LoVo (cell line): ENCODE data around the gene IRX3.
"Not testable (repeated sequence)": the region's sequence is repeated elsewhere in the genome, so short reads cannot be mapped to it uniquely, and the experiment has no call there.

ENCODE experiments used
- DNase-seq: peaks from one replicate; pipeline ENCODE4 v3.0.0-alpha.2; 2016; ENCODE audit warnings: low spot score

Gene IRX3

DNA sequence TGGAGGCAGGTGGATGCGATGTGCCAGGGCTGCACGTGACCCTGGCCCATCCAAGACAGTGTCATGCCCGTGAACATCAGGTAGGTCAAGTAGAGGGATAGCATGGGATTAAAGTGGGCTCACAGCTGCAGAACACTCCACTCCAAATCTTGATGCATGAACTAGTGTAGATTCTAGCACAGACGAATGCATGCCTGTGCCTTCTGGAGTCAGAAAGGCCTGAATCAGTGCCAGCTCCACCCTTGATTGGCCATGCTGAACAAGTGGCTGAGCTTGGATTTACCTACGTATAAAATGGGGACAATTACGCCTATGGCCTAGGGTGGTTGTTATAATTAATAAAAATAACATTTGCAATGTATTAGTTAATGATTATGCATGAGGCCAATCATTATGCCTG lies 10.6 kb downstream of the IRX3 start:
- DNase-seq = no peak

DNA sequence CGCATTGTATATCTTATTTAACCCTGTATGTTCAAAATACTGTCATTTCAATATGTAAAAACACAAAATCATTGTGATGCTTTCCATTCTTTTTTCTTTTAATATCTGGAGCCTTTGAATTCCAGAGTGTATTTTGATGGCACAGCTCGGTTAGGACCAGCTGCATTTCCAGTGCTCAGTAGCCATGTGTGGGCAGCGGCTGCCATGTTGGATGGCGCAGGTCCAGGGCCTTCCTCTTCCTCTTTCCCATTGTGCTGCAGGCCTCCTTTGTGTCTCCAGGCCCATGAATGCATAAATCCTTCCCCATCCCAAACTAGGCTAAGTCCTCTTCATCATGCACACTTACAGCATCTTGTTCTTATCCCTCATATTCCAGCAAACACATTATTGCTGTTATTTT lies 13.0 kb downstream of the IRX3 start:
- DNase-seq = no peak

DNA sequence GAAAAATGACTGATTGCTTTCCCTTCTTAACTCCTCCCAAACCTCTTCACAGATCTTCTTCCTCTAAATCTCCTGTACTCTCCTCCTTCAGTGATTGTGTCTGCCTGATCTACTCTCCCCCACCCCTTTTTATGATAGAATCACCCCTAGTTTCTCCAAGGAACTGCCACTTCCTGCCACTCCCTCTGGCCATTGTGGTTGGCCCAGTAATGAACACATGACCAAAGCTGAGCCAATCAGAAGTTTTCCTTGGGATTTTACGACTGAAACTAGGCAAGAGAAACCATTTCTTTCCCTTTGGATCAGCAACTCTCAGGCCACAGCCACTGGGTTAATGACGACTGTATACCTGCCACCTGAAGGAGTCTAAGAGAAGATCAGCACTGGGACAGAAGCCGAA lies 15.9 kb downstream of the IRX3 start:
- no peak for DNase-seq

DNA sequence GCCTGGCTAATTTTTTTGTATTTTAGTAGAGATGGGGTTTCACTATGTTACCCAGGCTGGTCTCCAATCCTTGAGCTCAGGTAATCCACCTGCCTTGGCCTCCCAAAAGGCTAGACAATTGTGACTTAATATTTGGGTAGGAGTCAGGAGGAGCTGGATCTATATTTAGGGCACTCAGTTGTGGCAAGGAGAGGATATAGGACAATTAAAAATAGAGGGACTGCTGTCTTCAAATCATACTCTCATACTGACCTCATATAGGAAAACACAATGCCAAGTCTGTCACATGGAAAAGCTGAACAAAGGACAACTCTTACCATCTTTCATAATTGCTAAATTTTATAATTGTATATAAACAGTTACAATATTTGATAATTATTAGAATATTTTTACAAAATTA lies 17.1 kb downstream of the IRX3 start:
- DNase-seq = no peak

DNA sequence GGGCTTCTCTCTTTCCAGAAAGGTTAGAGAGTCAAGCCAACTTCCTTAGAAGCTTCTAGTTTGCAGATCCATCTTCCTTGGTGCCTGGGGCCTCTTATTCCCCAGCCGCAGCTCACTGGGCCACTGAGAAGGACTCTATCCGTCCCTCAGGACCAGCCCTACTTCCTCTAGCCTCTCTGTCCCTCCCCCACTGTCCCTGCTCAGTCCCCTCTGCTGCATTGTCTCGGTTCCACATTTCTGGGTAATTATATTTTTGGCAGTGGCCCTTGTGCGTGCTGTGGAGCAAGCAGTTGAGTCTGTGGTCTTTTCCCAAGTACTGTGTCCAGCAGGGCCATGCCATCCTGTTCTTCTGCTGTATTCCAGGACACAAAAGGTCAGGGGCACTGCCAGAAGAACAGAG lies 17.8 kb downstream of the IRX3 start:
- DNase-seq = no peak

DNA sequence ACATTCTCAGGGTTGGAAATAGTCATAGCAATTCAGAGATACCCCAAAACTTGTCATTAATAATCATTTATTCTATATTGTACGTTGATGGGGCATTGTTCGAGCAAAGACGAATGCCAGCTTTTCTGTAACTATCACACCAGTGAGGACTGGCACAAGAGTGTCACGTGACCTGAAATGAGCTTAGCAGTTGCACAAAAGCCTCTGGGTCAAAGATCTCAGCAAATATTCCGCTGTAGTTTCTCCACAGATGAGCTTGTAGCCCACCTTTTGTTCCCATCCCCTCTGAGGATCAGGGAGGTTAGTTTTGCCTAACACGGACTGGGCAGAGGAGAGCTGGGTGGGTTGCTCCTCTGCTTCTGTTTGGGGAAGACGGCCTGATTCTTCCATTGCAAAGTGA lies 18.2 kb downstream of the IRX3 start:
- no peak for DNase-seq

DNA sequence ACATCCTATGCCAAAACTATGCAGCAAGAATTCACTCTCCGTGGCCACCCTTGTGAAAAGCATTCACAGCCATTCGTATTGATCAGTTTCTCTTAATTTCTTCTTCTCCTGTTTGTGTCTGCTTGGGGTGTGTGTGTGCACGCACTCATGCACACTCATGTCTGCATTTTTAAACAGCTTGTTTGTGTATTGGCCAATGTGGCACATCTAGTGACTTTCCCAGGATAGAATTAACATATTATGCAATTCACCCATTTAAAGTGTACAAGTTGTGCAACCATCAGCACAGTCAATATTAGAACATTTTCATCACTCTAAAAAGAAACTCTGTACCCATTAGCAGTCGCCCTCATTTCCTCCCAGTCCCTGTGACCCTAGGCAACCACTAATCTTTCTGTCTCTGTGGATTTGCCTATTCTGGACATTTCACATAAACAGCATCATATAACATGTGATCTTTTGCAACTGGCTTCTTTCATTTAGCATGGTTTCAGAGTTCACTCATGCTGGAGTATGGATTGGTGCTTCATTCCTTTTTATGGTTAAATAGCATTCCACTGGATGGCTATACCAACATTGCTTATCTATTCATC lies 20.1 kb downstream of the IRX3 start:
- no peak for DNase-seq

DNA sequence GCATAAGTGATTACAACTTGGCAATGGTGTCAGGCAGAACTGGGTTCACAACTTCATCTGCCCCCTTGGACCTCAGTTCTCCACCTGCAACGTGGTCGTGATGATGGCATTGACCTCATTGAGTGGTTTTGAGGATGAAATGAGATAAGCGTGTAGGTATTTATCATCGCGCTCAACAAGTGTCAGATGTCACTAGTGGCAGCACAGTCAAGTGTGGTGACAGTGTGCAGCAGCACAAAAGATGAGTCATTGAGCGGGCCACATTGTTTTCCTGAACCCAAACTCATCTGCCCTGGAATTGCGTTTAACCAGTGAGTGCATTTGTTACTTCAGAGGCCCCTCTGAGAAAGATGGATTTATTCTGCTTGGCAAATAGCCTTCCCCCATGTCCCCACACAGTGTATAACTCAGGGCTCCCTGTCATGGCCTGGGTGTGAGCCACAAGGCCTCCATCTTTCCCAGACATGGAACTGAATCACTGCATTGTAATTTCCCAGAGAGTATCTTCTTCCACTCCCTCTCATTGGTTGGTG lies 20.9 kb downstream of the IRX3 start:
- no peak for DNase-seq

DNA sequence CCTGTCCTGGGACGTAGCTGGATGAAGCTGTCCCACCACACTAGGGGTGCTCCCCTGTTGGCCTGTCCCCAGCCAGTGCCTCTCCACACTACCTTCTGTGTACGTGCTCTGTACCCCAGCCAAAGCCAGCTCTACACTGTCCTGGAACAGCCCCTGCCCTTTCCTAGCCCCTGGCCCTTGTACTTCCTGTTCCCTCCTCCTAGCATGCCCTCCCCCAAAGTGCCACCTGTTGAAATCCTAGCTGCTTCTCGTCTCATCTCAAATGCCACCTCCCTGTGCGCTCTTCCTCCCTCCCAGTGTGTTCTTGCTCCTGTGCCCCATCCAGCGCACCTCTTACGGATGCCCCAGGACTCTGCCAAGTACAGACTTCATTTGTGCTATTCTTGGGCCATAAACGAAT lies 33.5 kb downstream of the IRX3 start:
- no peak for DNase-seq

DNA sequence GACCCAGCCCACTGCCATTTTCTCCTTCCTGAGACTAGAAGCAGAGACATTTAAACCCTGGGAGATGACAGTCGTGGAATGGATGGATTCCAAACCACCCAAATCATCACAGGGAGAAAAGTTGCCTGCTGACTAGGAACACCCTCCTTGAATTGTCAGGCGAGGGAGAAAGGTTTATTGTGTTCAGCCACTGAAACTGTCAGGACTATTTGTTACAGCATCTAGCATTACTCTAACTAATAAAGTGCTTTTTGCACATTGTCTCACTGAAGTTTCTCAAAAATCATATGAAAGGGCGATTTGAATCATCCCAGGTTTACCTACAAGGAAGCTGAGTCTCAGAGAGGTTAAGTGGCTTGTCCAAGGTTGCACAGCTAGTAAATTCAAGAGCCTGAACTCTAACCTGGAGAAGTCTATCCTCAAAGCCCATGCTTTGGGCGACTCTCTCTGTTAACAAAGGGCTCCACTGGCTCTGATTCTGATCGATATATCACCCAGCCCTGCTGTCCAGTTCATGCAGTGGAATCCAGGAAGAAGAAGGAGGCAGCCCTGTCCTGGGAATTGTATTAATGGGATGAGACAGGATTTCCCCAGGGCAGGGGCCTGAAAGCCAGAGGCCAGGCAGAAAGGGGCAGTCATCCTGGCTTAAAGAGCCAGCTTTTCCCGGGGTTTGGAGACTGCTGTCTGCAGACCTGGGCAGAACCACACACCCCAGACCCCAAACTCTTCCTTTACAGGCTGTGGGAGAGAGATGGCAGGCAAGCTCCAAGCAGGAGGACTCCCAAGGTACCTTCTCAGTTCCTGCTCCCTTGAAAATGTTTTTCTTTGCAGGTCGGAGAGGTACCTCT lies 37.5 kb downstream of the IRX3 start:
- no peak for DNase-seq

DNA sequence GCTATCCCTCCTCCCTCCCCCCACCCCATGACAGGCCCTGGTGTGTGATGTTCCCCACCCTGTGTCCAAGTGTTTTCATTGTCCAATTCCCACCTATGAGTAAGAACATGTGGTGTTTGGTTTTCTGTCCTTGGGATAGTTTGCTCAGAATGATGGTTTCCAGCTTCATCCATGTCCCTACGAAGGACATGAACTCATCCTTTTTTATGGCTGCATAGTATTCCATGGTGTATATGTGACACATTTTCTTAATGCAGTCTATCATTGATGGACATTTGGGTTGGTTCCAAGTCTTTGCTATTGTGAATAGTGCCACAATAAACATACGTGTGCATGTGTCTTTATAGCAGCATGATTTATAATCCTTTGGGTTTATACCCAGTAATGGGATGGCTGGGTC lies 38.9 kb downstream of the IRX3 start:
- not testable (repeated sequence) for DNase-seq

DNA sequence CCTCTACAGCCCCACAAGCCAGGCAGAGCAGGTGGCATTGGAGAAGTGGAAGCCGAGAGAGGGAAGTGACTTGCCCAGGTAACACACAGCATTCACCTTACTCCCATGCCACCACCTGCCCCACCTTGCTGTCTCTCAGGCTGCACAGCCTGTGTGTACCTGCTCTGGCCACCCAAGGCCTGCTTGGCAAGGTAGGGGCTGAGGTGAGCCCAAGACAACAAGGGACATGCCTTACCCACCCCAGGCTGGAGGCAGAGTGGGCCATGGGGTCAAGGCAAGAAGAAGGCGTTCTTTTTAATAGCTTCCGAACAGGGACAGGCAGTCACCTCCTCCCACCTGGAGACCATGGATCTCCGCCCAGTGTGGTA lies 40.1 kb downstream of the IRX3 start:
- no peak for DNase-seq

DNA sequence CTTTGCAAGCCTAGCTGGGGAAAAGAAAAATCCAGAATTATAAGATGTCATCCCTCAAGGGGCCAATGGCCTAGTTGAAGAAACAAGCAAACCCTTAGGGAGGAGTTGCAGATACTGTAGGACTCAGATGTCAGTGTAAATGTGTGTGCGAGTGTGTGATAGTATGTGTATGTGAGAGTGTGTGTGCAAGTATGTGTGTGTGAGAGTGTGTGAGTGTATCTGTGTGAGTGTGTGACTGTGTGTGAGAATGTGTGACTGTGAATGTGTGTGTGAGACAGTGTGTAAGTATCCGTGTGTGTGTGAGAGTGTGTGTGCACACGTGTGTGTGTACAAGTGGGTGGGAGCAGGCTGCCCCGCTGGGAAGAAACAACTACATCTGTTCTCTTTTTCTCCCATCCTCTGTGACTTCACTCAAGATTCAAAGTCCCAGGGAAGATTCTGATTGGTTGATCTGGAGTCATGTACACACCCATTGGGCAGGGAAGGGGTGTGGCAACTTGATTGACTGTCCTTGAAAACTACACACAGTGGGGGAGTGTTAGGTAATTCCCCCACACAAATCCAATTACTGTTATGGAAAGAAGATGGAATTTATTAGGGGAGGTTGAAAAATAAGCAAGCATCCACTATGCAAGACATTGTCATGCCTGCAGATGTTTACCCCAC lies 40.7 kb downstream of the IRX3 start:
- DNase-seq = no peak

DNA sequence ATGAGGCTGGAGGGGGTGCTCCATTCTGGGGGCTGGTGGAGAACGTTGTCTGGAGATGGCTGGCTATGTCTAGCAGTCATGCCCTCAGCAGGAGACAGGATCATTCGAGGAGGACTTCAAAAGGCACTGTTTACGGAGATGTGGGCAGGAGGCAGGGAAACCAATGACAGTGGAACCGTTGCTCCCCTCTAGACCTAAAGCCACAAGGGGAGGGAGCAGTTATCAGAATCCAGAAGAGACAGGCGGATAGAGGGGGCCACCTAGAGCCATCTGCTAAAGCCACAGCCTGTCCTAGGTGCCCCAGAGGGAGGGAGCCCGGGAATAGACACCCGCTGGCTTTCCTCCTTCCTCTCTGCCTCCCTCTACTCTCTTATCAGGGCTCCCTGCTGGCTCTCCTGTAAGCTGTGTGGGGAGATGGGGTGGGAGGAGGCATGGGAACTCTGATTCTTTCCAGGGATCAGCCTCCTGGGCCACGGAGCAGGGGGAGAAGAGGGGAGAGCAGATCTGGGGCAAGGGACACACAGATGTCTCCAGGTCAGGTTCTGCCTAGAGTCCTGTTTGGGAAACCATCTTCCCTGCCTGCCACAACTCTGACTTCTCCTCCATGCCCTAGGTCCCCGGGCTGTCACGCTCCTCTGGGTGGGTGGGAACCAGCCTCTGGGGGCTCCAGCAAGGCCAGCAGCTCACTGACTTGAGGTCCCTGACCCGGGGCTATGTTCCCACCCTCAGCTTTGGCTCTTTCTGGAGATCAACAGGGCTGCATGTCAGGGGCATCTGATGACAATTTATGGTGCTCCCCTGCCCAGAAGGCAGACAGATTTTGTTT lies 42.3 kb downstream of the IRX3 start:
- no peak for DNase-seq

DNA sequence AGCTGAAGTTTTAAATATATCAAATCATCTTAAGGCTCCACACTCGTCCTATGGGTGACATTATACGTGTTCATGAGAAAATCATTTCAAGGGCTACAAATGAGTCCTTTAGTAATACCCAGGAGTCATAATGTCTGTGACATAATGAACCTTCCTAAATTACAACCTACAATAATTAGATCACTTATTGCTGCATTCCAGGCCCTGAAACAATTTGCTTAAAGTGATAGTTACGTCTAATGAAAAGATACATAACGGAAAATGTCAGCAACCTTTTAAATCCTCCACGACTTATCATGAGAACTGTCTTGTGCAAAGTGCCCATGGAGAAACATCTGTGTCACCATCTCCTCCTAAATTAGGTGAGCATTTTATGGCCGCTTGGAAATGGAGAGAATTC lies 43.4 kb downstream of the IRX3 start:
- DNase-seq = no peak

DNA sequence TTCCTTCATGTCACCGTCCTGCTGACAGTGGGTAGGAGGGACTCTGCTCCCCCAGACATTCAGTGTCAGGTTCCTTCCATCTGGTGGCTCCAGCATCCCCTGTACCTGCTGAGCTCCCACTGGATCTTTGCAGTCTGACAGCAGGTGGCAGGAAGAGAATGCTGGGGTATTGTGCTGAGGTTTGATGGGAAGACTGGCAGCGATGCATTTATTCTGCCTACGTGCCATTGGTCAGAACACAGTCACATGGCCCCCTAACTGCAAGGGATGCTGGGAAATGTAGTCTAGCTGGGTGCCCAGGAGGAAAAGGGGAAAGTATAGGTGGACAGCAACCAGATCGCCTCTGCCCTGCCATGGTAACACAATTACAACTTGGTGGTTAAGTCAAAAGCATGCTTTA lies 44.4 kb downstream of the IRX3 start:
- DNase-seq = no peak

DNA sequence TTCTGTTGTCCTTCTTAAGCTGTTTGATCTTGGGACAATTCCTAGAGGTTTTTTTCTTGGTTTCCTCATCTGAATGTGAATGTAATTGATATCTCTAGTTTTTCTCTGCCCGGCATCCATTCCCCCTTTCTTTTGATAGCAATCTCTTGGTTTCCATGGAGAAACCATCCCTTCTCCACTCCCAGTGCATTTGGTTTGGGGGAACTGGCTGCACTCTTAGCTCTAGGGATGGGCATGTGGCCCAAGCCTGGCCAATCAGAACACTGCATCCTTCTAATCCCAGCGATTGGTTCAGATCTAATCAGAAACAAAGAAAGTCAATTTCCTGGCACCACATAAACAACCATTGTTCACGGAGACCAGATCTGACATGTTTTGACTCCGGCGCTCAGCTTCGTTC lies 45.1 kb downstream of the IRX3 start:
- no peak for DNase-seq

DNA sequence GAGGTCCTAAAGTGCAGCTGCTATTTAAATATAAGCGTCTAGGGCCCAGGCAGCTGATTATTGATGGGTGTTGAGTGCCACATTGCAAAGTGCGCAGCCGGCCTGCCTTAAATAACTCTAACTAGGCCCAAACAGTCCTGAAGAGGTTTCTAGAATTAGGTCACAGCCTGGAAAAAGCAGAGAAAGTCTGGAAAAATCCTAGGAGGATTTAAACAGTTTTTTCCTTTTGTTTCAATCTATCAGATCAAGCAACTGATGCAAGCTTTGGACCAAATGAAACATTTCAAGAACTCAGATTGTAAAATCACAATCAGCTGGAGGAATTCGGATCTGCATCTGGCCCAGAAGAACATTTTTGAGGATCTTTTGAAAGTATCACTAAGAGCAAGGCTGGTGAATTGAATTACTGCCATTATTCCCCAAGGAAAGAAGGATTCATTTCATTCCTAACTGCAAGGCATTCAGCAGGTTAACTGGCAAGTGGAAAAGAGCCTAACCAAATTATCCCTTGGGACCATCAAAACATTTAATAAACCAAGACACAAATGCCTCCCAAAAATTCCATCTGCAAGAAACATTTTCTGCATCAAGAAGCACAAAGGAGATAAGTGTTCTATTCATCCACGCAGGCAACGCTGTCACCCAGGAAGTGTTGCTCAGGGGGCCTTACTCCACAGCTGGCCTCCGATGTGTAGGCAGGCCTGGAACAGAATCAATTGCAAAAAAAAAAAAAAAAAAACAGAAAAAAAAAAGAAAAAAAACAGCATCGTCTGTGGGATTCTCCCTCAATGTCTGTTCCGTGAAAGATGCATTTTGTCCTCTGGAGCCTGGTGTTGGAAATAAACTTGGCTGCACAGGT lies 46.1 kb downstream of the IRX3 start:
- DNase-seq = no peak

DNA sequence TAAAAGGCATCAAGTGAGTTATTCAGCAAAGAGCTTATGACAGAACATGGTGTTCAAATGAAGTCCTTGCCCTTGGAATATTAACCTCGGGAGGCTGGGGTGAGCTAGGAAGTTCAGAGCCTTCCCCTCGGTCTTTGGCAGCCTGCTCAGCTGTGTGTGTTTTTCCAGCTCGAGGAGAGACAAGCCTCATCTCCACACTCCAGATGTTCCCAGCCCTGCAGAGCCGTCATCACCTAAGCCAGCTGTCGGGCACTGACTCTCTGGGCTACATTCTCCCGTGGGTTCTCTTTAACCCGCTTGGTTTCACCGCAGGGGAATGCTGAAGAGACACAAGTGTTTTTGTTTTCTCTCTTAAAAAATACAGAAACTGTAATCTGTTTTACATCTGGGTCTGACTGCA lies 47.1 kb downstream of the IRX3 start:
- DNase-seq = no peak

DNA sequence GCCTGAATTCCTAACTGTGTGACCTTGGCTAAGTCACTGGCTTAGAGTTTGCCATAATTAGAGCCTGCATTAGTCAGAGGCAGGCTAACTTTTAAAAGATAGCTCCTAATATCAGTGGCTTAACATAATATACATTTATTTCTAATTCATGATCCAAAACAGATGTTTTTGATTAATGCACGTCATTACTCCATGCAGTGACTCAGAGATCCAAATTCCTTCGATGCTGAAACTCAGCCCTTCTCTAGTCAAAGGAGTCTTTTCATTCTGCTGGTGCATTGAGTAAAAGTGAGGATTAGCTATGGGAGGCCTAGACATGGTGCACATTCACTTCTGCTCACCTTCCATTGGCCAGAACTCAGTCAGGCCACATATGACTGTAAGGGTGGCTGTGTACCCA lies 49.8 kb downstream of the IRX3 start:
- DNase-seq = no peak

DNA sequence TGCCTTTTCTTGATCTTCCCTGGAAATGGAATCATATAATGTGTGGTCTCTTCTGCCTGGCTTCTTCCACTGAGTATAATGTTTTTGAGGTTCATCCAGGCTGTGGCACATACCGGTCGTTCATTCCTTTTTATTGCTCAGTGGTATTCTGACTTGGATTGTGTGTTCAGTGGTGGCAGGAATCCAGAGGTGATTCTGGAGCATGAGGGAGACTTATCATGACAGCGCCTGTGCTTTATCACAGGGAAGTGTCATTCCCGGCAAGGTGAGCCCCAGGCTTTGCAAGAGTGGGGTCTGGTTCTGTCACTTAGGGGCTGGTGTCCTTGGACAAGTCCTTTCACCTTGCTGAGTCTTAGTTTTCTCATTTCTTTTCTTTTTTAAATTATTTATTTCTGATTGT lies 53.0 kb downstream of the IRX3 start:
- DNase-seq = no peak
